Stromal cell of bone marrow (primary cell): ENCODE measurements around the gene GADL1.
A peak's percentile ranks its signal among the peaks of the same experiment; 100 is the strongest.

Experiments used
- DNase-seq: peaks from one replicate; pipeline ENCODE4 v3.0.0-alpha.2; 2012; ENCODE audit warnings: low read depth

The GADL1 gene

DNA sequence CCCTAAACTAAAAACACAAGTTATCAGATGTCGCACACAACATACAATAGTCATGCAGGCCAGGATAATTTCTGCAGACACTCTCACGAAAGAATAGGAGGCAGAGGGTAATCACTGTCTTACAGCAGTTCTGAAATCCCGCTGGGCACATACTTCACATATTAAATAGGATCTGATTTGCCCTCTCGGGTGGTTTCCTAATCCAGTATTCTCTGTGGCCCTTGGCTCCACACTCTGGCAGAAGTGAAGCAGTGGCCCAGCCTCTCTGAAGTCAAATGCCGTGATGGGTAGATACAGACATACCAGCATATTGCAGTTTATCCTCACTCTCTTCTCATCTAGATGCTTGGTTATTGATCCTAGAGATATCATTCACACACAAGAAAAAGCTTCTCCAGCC, 19.0 kb downstream of the GADL1 start:
- no peak for DNase-seq

DNA sequence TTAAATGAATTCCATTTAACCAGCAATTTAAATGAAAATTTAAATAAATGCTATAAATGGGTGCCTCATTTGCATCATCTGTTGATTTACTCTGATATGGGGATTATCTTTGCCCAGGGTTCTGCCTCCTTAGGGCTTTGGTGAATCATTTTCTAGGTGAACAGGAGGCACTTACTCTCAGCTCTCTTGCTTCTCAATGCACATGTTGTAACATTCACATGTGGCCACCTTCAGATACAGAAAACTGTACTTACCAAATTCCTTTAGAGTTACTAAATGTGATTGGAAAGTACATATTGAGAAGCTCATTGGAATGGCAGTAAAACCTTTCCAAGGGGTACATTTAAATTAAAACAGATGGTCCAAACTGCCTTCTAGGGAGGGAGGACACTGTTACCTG, 20.8 kb downstream of the GADL1 start:
- DNase-seq, result no peak

DNA sequence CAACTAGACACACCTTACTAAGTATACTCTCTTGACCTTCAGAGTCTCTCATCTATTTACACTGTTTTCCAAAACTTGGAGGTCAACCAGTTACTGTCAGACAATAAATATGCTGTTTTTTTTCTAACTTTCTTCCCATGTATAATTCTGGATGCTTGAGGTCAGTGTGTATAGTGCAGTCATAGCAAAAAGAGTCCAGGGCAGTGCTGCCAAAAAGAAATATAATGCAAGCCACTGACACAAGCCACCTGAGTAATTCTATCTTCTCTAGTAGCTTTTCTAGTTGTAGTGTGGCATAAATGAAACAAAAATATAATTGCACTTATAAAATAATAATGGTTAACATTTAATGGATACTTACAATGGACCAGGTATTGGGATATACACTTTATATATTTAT, 21.6 kb downstream of the GADL1 start:
- DNase-seq, result no peak

- no peak for DNase-seq
Measured at GRCh38 chr3:30871720-30872119, 22.7 kb downstream of the GADL1 start.

- DNase-seq, result no peak
Measured at GRCh38 chr3:30864836-30865235, 29.6 kb downstream of the GADL1 start.

GRCh38 chr3:30864132-30864531, 30.3 kb downstream of the GADL1 start:
- DNase-seq, result no peak

GRCh38 chr3:30862004-30862403, 32.5 kb downstream of the GADL1 start:
- DNase-seq, result no peak

GRCh38 chr3:30858894-30859389, 35.5 kb downstream of the GADL1 start:
- DNase-seq, result no peak

- DNase-seq, result no peak
Measured at GRCh38 chr3:30855400-30856292, 38.8 kb downstream of the GADL1 start.

DNA sequence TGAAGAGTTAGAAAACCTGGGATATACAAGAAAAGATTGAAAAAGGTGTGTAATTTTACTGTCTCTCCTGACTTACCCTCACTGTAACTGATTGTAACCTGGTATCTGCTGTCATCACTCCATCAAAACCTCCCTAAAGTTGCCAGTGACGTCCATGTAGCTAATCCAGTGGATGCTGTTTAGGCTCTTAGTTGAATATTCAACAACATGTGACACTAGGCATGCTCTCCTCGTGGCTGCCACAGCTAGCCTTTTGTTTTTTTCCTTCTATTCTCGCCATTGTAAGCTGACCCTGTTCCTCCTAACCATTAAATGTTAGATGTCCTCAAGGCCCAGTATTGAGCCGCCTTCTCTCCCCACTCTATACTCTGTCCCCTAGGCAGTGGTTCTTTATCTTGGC, 41.6 kb downstream of the GADL1 start:
- no peak for DNase-seq

DNA sequence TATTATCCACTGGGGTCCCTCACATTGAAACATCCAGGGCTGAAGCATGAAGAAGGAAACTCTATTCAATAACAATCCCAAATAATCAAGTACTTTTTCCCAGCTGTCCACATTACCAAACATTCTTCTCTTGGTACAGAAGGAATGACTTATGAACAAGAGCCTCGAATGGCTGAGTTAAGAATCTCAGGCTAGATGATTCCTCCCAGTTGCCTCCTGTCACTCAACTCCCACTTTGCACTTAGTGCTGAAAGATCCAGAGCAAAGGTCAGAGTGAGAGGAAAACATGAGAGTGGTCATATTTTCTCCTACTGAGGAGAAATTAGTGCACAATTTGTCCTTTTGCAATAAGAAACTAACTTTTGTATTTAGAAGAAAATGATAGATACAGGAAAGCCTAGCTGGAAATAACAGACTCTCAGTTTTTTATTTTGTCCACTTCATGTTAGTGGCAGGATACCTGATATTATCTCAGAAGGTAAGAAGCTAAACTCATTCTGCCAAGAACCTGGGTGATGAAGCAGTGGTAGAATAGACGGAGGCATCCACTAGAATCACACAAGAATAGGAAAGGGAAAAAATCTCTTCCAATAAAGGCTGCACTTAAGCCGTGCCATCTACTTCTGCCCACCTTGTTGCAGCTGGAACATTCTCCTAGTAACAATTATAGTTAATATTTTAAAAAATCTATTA, 46.2 kb downstream of the GADL1 start:
- DNase-seq, result no peak

DNA sequence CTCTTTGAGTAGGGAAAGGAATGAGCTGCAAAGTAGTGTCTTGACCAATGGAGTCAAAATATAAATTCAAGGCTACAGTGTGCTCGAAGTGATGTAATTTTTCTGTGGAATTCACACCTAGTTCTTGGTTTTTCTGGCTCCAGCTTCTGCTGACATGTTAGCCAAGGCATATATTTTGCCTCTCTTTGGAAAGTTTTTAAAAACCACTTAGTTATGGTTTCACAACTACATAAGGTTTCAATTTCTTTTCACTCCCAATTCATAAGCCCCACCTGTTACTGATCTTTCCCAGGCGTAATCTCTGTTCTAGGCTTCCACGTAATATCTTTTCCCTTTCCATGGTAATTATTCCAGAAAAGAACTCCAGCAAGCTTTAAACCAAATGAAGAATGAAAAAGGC, 46.9 kb downstream of the GADL1 start:
- no peak for DNase-seq

DNA sequence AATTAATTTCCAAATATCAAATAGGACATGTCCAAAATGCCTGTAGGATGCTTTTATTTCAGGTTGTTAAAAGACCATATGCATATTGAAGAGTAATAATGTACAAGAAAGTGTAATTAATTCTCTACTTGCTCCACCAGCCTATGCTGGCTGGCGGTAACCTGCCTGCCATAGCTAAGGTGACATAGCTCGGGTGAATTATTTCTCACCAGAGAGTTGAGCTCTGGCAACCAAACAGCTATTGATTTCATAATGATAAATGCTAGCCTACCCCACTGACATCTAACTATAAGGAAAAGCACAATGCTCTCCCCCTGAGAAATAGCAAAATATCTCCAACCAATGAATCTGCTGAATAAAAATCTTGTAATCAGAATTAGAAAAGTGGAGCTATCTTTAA, 48.9 kb downstream of the GADL1 start:
- no peak for DNase-seq

DNA sequence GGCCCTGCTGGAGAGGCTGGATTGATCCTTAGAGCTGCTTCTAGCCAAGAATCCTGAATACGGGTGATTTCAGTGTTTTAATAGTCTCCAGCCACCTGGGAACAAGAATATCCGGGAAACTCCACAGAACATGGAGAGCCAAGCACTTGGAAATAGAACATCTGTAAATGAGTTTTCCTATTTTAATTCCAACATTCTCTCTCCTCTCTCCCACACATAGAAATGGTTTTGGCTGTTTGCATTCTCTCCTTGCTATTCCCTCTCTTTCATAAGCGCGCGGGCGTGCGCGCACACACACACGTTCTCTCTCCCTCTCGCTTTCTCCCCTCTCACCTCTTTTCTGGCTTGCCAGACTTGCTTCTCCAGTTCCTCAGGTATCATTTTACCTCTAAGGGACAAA, 50.6 kb downstream of the GADL1 start:
- DNase-seq, result no peak

DNA sequence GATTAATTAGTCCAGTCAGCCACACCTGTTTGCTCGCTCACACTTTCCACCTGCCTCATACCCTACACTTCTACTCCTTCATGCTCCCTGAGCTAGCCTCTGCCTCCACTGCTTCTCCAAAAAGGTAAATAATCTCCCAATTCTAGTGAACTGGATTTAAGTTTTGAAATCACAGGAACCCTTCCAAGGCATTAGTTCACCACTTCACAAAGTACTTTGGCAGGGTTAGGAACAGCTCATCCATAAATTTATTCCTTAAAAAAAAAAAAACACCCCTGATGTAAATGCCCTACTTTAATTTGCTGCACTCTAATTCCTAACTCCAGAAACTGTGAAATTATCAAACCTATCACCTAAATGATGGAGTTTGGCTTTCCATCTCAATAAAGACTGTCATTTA, 58.3 kb downstream of the GADL1 start:
- no peak for DNase-seq

- DNase-seq, result no peak
Measured at GRCh38 chr3:30835667-30836066, 58.8 kb downstream of the GADL1 start.

- DNase-seq, result no peak
Measured at GRCh38 chr3:30832961-30833575, 61.4 kb downstream of the GADL1 start.

GRCh38 chr3:30827080-30827479, 67.4 kb downstream of the GADL1 start:
- no peak for DNase-seq

GRCh38 chr3:30826531-30826942, 67.9 kb downstream of the GADL1 start:
- DNase-seq, result peak; percentile 32

DNA sequence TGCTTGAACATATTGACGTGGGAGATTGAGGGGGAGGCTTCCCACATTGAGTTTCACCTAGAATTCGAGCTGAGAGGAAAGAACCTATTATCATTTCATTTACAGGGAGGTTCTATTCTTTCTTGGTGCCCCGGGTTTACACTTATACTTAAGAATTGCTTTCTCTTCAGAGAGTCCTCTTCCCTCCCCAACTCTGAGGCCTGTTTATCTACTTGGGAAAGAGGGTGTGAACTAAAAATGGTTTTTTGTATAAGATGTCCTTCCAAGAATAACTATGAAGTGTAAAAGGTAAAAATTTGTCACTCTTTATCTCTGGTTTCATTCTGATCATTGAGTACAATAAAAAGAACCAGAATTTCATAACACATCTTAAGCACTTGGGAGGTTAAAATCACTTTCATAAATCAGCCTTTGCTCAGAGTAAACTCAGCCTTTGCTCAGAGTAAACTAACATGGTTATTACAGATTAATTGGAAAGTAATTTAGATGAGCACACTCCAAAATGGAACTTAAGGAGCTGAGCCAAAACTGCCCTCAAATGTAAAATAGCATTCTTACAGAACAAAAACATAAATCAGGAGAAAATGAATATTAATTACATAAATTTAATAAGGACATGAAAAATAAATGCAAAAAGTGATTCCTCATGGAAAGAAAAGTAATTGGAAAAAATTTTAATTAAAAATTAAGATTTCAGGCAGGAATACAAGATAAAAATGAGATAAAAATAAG, 75.2 kb downstream of the GADL1 start:
- no peak for DNase-seq

GRCh38 chr3:30813734-30814133, 80.7 kb downstream of the GADL1 start:
- no peak for DNase-seq

GRCh38 chr3:30811151-30811795, 83.2 kb downstream of the GADL1 start:
- no peak for DNase-seq
